ENCODE measurements around the gene PPP1R9B.

Gene PPP1R9B

GRCh38 chr17:50147841-50148225 is 2.6 kb downstream of the PPP1R9B start:
- Histone ChIP-seq H3K9me3 (ENCODE audit: control insufficient read depth in 2 of 2, low read length in 2 of 2) (no peaks in the 10 kb centered on the region), H3K27me3 (ENCODE audit: control insufficient read depth in 2 of 2, insufficient read depth in 2 of 2, low read length in 2 of 2) (no peaks in the 10 kb centered on the region), H3K27ac (ENCODE audit: low read depth in 2 of 2, low read length in 2 of 2) (peak overlapping the region; percentile 88 to 92), H3K9ac (ENCODE audit: low read depth in 1 of 2, low read length in 2 of 2) (peak overlapping the region; percentile 32 to 56), H3K4me3 (ENCODE audit: low read length in 2 of 2) (peak overlapping the region; percentile 69 to 79), H3K4me1 (ENCODE audit: control insufficient read depth in 2 of 2, insufficient read depth in 2 of 2, low read length in 2 of 2) (peaks cover 50 to 51% of the 10 kb centered on the region in 2 donors), H3K36me3 (ENCODE audit: control insufficient read depth in 2 of 2, insufficient read depth in 2 of 2, low read length in 2 of 2) (peaks cover 20 to 30% of the 10 kb centered on the region in 2 donors)

- peaks cover 22 to 37% of the 10 kb centered on the region in 2 donors for H3K36me3 ChIP-seq (ENCODE audit: control insufficient read depth in 2 of 2, insufficient read depth in 2 of 2, low read length in 2 of 2)
- peak overlapping the region; percentile 41 to 61 for H3K9ac ChIP-seq (ENCODE audit: low read depth in 1 of 2, low read length in 2 of 2)
- H3K9me3 ChIP-seq (ENCODE audit: control insufficient read depth in 2 of 2, low read length in 2 of 2): no peaks in the 10 kb centered on the region
- peaks cover 45% of the 10 kb centered on the region in 2 donors for H3K4me1 ChIP-seq (ENCODE audit: control insufficient read depth in 2 of 2, insufficient read depth in 2 of 2, low read length in 2 of 2)
- no peaks in the 10 kb centered on the region for H3K27me3 ChIP-seq (ENCODE audit: control insufficient read depth in 2 of 2, insufficient read depth in 2 of 2, low read length in 2 of 2)
- H3K27ac ChIP-seq (ENCODE audit: low read depth in 2 of 2, low read length in 2 of 2): peak overlapping the region in 1 of 2 donors; percentile 92
- peak overlapping the region; percentile 69 to 79 for H3K4me3 ChIP-seq (ENCODE audit: low read length in 2 of 2)
Observed at GRCh38 chr17:50146927-50147665, 3.4 kb downstream of the PPP1R9B start.

- Histone ChIP-seq H3K36me3 (ENCODE audit: control insufficient read depth in 2 of 2, insufficient read depth in 2 of 2, low read length in 2 of 2) (peaks cover 28 to 43% of the 10 kb centered on the region in 2 donors), H3K27ac (ENCODE audit: low read depth in 2 of 2, low read length in 2 of 2) (peak overlapping the region in 1 of 2 donors; percentile 92), H3K9me3 (ENCODE audit: control insufficient read depth in 2 of 2, low read length in 2 of 2) (no peaks in the 10 kb centered on the region), H3K27me3 (ENCODE audit: control insufficient read depth in 2 of 2, insufficient read depth in 2 of 2, low read length in 2 of 2) (no peaks in the 10 kb centered on the region), H3K4me1 (ENCODE audit: control insufficient read depth in 2 of 2, insufficient read depth in 2 of 2, low read length in 2 of 2) (peaks cover 41 to 42% of the 10 kb centered on the region in 2 donors), H3K4me3 (ENCODE audit: low read length in 2 of 2) (peak overlapping the region; percentile 54 to 79), H3K9ac (ENCODE audit: low read depth in 1 of 2, low read length in 2 of 2) (peak overlapping the region; percentile 41 to 61)
Observed at GRCh38 chr17:50146230-50146926, 4.1 kb downstream of the PPP1R9B start.

- no peak overlapping the region for H3K9ac ChIP-seq (ENCODE audit: low read depth in 1 of 2, low read length in 2 of 2)
- no peaks in the 10 kb centered on the region for H3K9me3 ChIP-seq (ENCODE audit: control insufficient read depth in 2 of 2, low read length in 2 of 2)
- no peak overlapping the region for H3K4me3 ChIP-seq (ENCODE audit: low read length in 2 of 2)
- H3K27me3 ChIP-seq (ENCODE audit: control insufficient read depth in 2 of 2, insufficient read depth in 2 of 2, low read length in 2 of 2): no peaks in the 10 kb centered on the region
- H3K4me1 ChIP-seq (ENCODE audit: control insufficient read depth in 2 of 2, insufficient read depth in 2 of 2, low read length in 2 of 2): peaks cover 37 to 38% of the 10 kb centered on the region in 2 donors
- H3K27ac ChIP-seq (ENCODE audit: low read depth in 2 of 2, low read length in 2 of 2): no peak overlapping the region
- H3K36me3 ChIP-seq (ENCODE audit: control insufficient read depth in 2 of 2, insufficient read depth in 2 of 2, low read length in 2 of 2): peaks cover 34 to 49% of the 10 kb centered on the region in 2 donors
Observed at GRCh38 chr17:50145532-50146229, 4.8 kb downstream of the PPP1R9B start.

- H3K27me3 ChIP-seq (ENCODE audit: control insufficient read depth in 2 of 2, insufficient read depth in 2 of 2, low read length in 2 of 2): no peaks in the 10 kb centered on the region
- H3K9ac ChIP-seq (ENCODE audit: low read depth in 1 of 2, low read length in 2 of 2): no peak overlapping the region
- no peak overlapping the region for H3K4me3 ChIP-seq (ENCODE audit: low read length in 2 of 2)
- no peaks in the 10 kb centered on the region for H3K9me3 ChIP-seq (ENCODE audit: control insufficient read depth in 2 of 2, low read length in 2 of 2)
- peaks cover 39 to 54% of the 10 kb centered on the region in 2 donors for H3K36me3 ChIP-seq (ENCODE audit: control insufficient read depth in 2 of 2, insufficient read depth in 2 of 2, low read length in 2 of 2)
- peaks cover 38 to 43% of the 10 kb centered on the region in 2 donors for H3K4me1 ChIP-seq (ENCODE audit: control insufficient read depth in 2 of 2, insufficient read depth in 2 of 2, low read length in 2 of 2)
- no peak overlapping the region for H3K27ac ChIP-seq (ENCODE audit: low read depth in 2 of 2, low read length in 2 of 2)
Observed at GRCh38 chr17:50144845-50145531, 5.5 kb downstream of the PPP1R9B start.

- Histone ChIP-seq H3K4me1 (ENCODE audit: control insufficient read depth in 2 of 2, insufficient read depth in 2 of 2, low read length in 2 of 2) (peaks cover 37 to 44% of the 10 kb centered on the region in 2 donors), H3K36me3 (ENCODE audit: control insufficient read depth in 2 of 2, insufficient read depth in 2 of 2, low read length in 2 of 2) (peaks cover 39 to 58% of the 10 kb centered on the region in 2 donors)
Observed at GRCh38 chr17:50144355-50144754, 6.1 kb downstream of the PPP1R9B start.

GRCh38 chr17:50143461-50144176 is 6.9 kb downstream of the PPP1R9B start:
- Histone ChIP-seq H3K4me3 (ENCODE audit: low read length in 2 of 2) (no peak overlapping the region), H3K9me3 (ENCODE audit: control insufficient read depth in 2 of 2, low read length in 2 of 2) (no peaks in the 10 kb centered on the region), H3K4me1 (ENCODE audit: control insufficient read depth in 2 of 2, insufficient read depth in 2 of 2, low read length in 2 of 2) (peaks cover 32 to 41% of the 10 kb centered on the region in 2 donors), H3K9ac (ENCODE audit: low read depth in 1 of 2, low read length in 2 of 2) (no peak overlapping the region), H3K36me3 (ENCODE audit: control insufficient read depth in 2 of 2, insufficient read depth in 2 of 2, low read length in 2 of 2) (peaks cover 47 to 66% of the 10 kb centered on the region in 2 donors), H3K27me3 (ENCODE audit: control insufficient read depth in 2 of 2, insufficient read depth in 2 of 2, low read length in 2 of 2) (no peaks in the 10 kb centered on the region), H3K27ac (ENCODE audit: low read depth in 2 of 2, low read length in 2 of 2) (no peak overlapping the region)

More at GRCh38 chr17:50144355-50144754, 6.1 kb downstream of the PPP1R9B start:
- H3K27ac ChIP-seq (ENCODE audit: low read depth in 2 of 2, low read length in 2 of 2): no peak overlapping the region
- H3K4me3 ChIP-seq (ENCODE audit: low read length in 2 of 2): no peak overlapping the region
- no peaks in the 10 kb centered on the region for H3K27me3 ChIP-seq (ENCODE audit: control insufficient read depth in 2 of 2, insufficient read depth in 2 of 2, low read length in 2 of 2)
- H3K9ac ChIP-seq (ENCODE audit: low read depth in 1 of 2, low read length in 2 of 2): no peak overlapping the region
- no peaks in the 10 kb centered on the region for H3K9me3 ChIP-seq (ENCODE audit: control insufficient read depth in 2 of 2, low read length in 2 of 2)

- no peaks in the 10 kb centered on the region for H3K27me3 ChIP-seq (ENCODE audit: control insufficient read depth in 2 of 2, insufficient read depth in 2 of 2, low read length in 2 of 2)
- H3K4me1 ChIP-seq (ENCODE audit: control insufficient read depth in 2 of 2, insufficient read depth in 2 of 2, low read length in 2 of 2): peaks cover 13 to 24% of the 10 kb centered on the region in 2 donors
- H3K36me3 ChIP-seq (ENCODE audit: control insufficient read depth in 2 of 2, insufficient read depth in 2 of 2, low read length in 2 of 2): peaks cover 64 to 80% of the 10 kb centered on the region in 2 donors
- H3K4me3 ChIP-seq (ENCODE audit: low read length in 2 of 2): no peak overlapping the region
- no peak overlapping the region for H3K27ac ChIP-seq (ENCODE audit: low read depth in 2 of 2, low read length in 2 of 2)
- no peaks in the 10 kb centered on the region for H3K9me3 ChIP-seq (ENCODE audit: control insufficient read depth in 2 of 2, low read length in 2 of 2)
- H3K9ac ChIP-seq (ENCODE audit: low read depth in 1 of 2, low read length in 2 of 2): no peak overlapping the region
Observed at GRCh38 chr17:50141745-50142110, 8.7 kb downstream of the PPP1R9B start.

GRCh38 chr17:50141026-50141744 is 9.3 kb downstream of the PPP1R9B start:
- Histone ChIP-seq H3K9ac (ENCODE audit: low read depth in 1 of 2, low read length in 2 of 2) (no peak overlapping the region), H3K9me3 (ENCODE audit: control insufficient read depth in 2 of 2, low read length in 2 of 2) (no peaks in the 10 kb centered on the region), H3K4me1 (ENCODE audit: control insufficient read depth in 2 of 2, insufficient read depth in 2 of 2, low read length in 2 of 2) (peaks cover 8 to 18% of the 10 kb centered on the region in 2 donors), H3K4me3 (ENCODE audit: low read length in 2 of 2) (no peak overlapping the region), H3K36me3 (ENCODE audit: control insufficient read depth in 2 of 2, insufficient read depth in 2 of 2, low read length in 2 of 2) (peaks cover 70 to 81% of the 10 kb centered on the region in 2 donors), H3K27me3 (ENCODE audit: control insufficient read depth in 2 of 2, insufficient read depth in 2 of 2, low read length in 2 of 2) (no peaks in the 10 kb centered on the region), H3K27ac (ENCODE audit: low read depth in 2 of 2, low read length in 2 of 2) (no peak overlapping the region)

All from mucosa of rectum (tissue), 2 donors.